Dedifferentiated amniotic fluid mesenchymal stem cell (primary cell): ENCODE results near the gene DIP2C.
A peak's percentile ranks its signal among the peaks of the same experiment; 100 is the strongest.
"Not testable (repeated sequence)": the region's sequence is repeated elsewhere in the genome, so short reads cannot be mapped to it uniquely, and the experiment has no call there.

Experiments used
- DNase-seq: peaks from one replicate; pipeline ENCODE4 v3.0.0-alpha.2; 2016; ENCODE audit errors: extremely low spot score

DIP2C gene

GRCh38 chr10:335151-335800 lies 354.2 kb downstream of the DIP2C start:
- DNase-seq = no peak

DNA sequence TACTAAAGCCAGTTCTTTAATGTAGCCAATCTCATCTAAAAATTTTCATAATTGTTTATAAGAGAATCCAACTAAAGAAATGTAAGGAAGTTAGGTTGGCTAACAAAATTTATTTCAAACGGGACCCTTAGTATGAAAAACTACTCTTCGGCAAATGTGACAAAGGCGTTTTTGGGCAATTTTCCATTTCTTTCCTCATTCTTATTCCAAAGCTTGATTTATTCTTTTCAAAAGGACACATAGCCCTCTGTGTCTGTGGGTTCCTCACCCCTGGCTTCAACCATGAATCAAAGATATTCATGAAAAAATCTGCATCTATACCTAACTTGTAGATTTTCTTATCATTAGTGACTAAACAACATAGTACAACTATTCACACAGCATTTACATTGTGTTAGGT lies 358.3 kb downstream of the DIP2C start:
- no peak for DNase-seq

DNA sequence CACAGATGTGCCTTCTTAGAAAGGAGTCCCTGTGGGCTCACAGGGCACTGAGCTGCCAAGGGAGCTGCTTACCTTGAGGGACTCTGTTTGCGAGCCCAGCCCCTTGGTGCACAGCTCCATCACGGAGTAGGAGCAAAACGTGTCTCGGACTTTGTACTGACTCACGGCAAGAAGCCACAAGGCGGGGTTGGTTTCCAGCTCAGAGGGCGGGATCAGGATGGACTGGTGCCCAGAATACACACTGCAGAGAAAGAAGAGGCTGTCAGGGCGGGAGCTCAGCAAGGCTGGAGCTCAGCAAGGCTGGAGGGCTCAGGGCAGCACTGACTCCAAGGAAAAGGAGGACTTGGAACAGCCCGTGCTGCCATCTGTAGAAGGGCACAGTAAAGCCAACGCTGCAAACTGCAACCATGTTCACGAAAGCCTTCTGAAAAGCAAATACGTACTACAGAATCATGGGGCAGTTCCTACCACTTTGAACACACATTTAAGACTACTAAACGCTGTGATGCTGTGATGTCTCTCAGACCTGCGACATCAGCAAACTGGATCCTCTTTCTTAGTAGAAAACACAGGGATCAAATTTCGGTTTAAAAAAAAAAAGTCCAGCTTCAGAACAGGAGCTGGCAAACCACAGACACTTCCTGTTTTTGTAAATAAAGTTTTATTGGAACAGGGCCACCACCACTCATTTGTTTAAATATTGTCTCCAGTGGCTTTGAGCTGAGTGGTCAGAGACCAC lies 359.9 kb downstream of the DIP2C start:
- peak; percentile 93 for DNase-seq

- no peak for DNase-seq
Observed at GRCh38 chr10:327889-328852, 361.3 kb downstream of the DIP2C start.

DNA sequence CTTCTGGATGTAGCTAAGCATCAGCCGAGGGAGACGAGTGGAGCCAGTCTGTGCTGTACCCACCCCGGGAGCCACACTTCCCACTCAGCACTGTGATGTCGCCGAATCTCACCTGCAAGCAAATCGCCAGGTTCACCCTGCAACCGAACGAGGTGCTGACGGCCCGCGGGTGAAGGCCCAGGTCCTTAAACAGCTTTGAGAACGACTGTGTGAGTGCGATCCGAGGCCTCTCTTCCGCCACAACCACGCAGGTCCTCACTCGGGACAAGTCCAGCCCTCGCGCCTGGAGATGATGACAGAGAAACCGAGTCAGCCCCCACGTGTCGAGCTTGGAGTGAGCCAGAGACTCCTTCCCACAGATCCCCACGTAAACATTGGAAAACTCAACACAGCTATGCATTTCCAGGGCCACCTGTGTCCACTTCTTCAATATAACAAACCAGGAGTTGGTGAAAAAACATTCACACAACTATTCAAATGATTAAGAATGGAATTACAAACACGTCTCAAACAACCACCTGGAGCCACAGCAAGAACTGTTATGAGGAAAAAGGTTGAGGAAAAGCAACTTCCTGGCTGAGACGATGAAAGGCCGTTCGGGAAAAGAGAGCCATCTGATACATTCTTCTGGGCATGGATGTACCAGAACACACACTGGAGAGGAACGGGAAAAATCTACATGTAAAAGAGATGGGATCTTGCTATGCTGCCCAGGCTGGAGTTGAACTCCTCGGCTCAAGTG lies 362.4 kb downstream of the DIP2C start:
- no peak for DNase-seq

DNA sequence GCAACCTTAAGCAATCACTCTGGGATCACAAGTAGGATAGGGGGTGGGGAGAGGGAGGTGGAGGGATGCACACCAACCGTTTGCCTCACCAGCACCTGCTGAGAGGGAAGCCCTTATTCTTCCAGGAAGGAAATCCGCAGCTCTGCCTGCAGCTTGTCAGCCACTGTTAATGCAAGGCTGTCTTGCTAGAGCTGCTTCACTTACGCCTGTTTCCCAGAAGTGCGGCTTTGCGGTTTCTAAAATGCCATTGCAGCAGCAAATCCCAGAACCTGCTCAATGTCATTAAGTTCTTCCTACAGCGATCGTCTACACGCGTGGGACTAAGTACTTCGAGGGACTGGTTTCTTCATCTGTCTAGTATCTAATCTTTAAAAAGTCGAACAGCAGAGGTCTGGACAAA lies 363.1 kb downstream of the DIP2C start:
- no peak for DNase-seq

- no peak for DNase-seq
Observed at GRCh38 chr10:325282-325681, 364.2 kb downstream of the DIP2C start.

GRCh38 chr10:324593-324992 lies 364.9 kb downstream of the DIP2C start:
- DNase-seq = no peak

DNA sequence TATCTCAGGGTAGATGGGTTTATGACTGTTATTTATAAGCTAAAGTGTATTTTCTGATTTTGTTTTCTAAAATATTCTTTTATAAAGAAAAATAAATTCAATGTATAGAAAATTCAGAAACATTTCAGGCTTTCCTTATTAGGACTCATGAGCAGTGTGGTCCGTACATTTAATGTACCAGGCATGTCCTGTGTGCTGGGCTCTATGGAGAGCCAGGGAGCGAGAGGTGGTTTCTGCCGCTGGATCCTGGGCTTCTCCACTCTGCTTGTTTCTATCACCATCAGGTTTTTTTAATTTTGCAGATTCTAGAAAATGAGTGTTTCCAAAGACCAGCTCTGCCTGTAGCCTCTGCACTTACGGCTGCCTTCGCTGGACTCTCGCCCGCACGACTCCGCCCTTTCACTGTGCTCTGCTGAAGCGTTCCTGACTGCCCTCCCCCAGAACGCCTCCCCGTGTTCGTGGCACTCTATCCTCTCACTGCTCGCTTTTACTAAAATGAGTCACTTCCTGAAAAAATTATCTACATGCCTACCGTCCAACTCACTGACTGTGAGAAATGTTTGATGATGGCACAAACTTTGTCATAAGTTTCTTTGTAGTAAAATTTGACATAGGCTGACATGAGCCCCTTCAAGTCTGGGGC lies 365.7 kb downstream of the DIP2C start:
- DNase-seq = peak; percentile 95

- DNase-seq = not testable (repeated sequence)
Observed at GRCh38 chr10:323046-323445, 366.4 kb downstream of the DIP2C start.

- no peak for DNase-seq
Observed at GRCh38 chr10:320771-321170, 368.7 kb downstream of the DIP2C start.

DNA sequence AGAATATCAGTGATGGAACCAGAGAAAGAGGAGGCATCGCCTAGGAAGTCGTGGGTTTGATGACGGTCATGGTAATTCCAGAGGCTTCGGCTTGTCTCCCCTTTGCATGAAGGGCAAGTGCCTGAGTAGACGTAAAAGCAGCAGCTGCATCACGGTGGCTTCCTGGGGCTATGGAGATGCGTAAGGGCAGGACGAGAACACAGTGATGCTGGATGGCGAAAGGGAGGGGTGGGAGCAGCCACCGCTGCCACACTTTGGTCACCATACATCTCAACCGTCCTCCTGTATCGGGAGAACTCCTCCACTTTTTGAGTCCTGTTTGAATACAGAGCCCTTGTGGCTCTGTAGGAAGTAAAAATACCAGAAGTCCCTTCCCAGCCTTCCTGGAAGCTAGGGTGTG lies 371.5 kb downstream of the DIP2C start:
- no peak for DNase-seq

GRCh38 chr10:317271-317769 lies 372.1 kb downstream of the DIP2C start:
- DNase-seq = no peak

- no peak for DNase-seq
Observed at GRCh38 chr10:316390-316789, 373.1 kb downstream of the DIP2C start.

- no peak for DNase-seq
Observed at GRCh38 chr10:314871-315270, 374.6 kb downstream of the DIP2C start.

DNA sequence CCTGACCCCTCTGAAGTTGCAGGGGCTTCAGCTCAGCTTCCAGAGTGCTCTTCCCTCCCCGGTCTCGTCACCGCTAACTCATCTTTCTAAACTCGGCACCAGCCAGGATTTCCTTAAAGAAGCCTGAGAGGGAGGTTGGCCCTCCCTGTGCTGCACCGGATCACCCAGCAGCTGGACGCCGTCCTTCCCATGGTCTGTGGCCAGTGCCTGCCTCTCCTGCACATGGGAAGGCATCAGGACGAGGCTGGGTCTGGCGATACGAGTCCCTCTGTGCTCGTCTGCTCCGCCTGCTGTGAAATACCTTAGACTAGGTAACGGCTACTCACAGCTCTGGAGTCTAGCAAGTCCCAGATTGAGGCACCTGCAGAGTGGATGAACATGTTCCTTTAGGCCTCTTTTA lies 375.1 kb downstream of the DIP2C start:
- DNase-seq = no peak

DNA sequence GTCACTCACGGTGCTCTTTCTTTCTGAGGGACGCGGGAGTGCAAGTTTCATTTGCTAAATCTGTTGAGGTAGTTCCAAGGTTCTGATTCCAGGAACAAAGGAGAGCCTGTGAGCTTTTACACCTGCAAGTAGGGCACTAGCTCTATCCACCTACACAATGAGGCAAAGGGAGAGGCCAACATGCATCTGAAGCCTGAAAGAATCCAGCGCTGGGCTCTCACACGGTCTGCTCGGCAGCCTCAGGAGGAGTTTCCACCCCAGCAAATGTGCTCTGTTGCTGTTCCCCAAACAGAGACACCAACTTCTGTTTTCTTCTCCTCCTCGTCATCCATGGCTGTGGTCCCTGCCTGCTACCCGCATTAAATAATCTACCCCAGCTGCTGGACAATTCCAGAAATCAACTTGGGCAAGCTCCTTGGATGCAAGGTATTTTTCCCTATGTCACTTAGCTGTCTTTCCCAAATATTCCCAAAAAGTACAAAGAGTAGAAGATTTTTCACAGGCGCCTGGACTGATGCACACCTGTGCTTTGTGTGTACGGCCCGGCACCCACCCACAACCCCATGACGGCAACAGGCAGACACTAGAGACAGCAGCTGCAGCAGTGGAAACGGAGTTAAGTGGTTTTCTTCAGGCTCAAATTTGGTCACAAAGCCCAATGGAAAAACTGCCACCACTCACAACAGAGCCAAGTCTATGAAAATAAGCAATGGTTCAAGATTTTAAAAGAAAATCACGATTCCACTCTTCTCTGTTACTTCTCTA lies 377.4 kb downstream of the DIP2C start:
- DNase-seq = no peak

DNA sequence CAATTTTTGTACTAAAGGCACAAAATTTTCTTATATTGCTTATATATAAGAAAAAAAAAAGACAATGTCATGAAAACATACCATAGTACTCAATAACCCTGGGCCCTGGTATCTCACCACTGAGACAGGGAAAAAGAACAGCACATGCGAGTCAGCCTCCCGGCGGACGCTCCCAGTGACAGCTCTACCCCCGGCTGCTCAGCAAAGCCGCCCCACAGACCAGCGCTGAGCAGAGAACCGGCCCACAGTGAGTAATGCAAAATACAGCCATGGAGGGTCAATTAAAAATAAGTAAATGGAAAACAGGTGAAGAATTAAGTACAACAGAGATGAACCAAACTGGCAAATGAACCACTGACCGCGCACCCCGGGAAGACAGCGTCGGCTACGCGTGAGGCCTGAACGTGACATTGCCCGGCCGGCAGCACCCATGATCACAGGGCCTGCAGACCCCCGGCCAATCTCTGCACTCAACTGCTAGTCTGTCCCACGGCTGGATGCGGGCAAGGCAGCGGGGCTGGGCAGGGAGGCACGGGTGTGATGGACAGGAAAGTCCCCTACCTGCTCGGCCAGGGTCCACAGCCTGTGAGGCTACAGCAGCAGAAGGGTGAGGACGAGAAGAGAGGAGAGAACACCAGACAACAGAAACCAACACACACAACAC lies 378.4 kb downstream of the DIP2C start:
- DNase-seq = no peak

DNA sequence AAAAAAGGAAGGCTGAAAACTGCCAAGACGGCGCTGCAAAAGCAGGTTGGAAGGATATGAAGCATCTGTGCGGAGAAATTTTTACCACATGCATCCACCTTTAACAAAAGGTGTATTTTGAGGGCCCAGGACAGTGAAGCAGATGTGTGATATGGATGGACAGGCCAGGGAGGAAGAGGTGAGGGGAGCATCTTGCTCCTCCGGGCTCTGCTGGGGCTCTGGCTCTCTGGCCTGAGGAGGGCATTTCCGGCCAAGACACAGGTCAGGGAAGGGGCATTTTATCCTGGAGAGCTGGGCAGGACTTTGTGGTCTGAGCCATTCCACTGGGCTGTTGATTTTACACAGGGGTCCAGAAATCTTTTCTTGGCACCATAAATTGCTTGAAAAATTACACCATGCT lies 379.1 kb downstream of the DIP2C start:
- DNase-seq = no peak
